AG09319 (cell line): Measurements from ENCODE around the gene CCDC192.

Experiments used
- DNase-seq: peaks from one replicate; pipeline ENCODE4 v3.0.0-alpha.2; 2010; ENCODE audit warnings: low read depth; ENCODE audit errors: extremely low read depth
- TF ChIP-seq, protein P1 (sequence below): IDR thresholded peaks from 2 replicates; pipeline ENCODE4 v1.5.1; 2011; ENCODE audit warnings: low read depth, mild to moderate bottlenecking, inconsistent platforms, low read length, moderate library complexity

Gene CCDC192

DNA sequence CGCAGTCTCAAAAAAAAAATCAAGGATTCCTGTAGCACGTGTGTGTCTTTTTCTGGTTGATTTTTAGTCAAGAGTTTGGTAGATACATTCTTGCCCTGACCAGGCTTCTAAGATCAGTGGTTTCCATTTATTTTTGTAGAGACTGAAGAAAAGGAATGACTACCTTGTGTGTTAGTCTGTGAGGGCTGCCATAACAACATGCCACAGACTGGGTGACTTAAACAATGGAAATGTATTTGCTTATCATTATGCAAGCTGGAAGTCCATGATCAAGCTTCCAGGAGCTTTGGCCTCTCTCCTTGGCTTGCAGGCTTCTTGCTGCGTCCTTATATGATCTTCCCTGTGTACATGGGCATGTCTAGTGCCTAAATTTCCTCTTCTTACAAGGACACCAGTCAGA is 127.0 kb downstream of the CCDC192 start:
- TF ChIP-seq, protein P1, sequence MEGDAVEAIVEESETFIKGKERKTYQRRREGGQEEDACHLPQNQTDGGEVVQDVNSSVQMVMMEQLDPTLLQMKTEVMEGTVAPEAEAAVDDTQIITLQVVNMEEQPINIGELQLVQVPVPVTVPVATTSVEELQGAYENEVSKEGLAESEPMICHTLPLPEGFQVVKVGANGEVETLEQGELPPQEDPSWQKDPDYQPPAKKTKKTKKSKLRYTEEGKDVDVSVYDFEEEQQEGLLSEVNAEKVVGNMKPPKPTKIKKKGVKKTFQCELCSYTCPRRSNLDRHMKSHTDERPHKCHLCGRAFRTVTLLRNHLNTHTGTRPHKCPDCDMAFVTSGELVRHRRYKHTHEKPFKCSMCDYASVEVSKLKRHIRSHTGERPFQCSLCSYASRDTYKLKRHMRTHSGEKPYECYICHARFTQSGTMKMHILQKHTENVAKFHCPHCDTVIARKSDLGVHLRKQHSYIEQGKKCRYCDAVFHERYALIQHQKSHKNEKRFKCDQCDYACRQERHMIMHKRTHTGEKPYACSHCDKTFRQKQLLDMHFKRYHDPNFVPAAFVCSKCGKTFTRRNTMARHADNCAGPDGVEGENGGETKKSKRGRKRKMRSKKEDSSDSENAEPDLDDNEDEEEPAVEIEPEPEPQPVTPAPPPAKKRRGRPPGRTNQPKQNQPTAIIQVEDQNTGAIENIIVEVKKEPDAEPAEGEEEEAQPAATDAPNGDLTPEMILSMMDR = no peak
- DNase-seq = no peak

DNA sequence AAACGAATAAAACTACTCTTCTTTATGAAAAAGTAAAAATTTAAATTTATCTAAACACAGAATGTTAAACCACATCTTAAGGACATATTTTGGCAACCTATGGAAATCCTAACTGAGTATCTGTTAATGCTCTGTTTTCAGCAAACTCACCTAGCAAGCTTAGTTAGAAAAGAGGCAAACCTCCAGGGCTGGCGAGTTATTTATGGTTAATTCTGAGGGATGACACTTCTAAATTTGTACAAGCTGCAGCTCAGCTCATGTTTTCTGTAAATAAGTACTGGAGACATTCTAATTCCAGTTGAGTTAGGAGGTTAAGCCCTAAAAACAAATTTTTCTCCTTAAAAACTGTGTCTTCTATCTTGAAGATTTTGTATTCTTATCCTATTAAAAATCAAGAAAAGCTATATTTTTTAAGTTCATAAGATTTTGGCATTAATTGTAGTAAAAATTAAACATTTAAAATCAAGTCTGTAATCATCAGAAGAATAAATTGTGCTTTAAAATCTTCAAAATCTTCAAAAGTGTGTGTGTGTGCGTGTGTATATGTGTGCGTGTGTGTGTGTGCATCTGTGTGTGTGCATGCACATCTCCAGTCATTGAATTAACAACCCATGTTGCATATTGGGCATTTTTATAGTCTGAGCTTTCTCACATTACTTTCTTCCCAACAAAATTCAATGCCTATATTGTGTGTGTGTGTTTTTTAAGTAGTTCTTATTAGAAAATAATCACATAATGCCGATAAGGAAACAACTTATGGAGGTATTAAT is 127.8 kb downstream of the CCDC192 start:
- TF ChIP-seq, protein P1 = no peak

DNA sequence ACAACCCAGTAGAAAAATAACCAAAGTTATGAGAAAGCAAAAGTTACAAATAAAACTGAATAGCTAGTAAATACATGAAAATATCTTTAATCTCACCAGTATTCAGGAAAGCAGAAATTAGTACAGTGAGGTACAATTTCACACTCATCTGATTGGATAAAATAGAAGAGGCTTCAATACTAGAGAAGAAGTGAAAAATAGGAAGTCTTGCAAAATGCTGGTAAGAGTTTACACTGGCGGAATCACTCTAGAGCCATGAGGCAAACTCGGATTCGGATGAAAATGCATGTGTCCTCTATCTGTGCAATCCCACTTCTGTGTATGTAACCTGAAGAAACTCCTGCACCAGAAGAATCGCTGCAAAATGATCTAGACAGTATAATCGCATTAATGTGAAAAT is 128.9 kb downstream of the CCDC192 start:
- DNase-seq = no peak

More for the DNA sequence above, 127.8 kb downstream of the CCDC192 start:
- no peak for DNase-seq

DNA sequence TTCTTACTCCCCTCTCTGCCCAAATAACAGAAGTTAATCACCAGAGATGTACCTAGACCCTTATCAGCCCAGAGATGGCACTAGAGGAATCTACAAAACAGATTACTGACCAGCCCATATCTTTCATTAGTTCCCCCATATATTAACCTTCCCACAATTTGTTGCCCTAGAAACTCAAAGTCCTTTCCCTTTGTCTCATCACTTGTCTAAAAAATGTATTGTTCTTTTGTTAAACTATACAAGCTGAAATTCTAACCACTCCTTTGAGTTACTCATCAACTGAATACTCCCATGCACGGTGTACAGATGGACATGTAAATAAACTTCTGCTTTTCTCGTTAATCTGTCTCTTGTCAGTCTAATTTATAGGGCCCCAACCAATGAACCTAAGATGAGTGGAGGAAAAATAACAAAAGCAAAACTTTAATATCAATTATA is 130.9 kb downstream of the CCDC192 start:
- no peak for DNase-seq
- TF ChIP-seq, protein P1 = no peak; the same call in 1 of the 2 replicates

More for the DNA sequence above, 128.9 kb downstream of the CCDC192 start:
- TF ChIP-seq, protein P1 = no peak

DNA sequence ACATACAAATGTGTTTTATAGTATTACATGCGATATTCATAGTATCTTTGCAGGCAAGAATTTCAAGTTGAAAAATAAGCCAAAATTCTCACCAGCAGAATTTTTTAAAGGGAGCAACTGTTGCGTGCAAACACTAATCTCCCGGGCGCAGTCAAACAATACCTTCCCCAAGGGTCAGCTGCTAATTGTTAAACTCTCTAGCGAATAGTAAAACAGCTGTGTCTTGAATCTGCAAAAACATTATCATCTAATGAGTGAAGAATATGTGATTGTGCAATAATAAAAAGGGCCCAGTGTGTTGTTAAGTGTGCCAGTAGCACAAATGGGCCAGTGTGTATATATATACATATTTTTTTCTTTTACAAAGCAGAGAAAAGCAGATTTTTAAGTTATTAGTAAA is 131.4 kb downstream of the CCDC192 start:
- TF ChIP-seq, protein P1 = no peak
- peak; percentile 16 for DNase-seq

DNA sequence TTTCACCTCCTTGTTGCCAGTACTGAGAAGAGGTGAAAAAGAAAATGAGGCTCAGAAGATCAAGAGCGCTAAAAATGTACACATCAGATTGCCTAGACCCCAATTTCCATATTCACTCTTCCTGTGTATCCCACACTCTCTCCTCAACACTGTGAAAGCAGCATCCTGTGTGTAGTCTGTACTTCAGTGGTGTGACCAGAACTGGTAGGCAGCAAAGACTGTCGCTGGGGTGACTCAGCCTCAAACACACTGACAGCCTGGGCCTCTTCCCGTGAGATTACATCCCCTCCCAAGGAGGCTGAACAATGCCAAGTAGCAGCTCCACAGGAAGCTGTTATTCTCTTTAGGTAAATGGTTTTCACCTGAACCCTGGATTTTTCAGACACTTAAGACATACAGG is 135.5 kb downstream of the CCDC192 start:
- TF ChIP-seq, protein P1 = no peak
- no peak for DNase-seq

DNA sequence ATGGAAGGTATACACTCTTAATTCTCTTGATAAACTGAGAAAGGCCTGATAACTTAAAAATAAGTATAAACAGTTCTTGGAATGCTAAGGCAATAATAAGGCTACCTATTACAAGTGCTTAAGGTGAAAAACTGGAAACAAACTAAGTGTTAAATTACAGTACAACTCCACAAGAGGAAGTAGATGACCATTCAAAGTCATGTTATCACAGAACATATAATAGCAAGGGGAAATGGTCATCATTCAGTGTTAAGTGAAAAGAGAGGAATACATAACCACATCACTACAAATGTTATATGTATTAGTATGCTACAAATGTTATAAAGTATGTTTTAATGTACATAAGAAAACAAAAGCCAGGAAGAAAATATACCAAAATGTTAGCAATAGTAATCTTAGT is 135.9 kb downstream of the CCDC192 start:
- TF ChIP-seq, protein P1 = no peak
- no peak for DNase-seq
